ENCODE data around the gene CSNK1G2. TPM values are rescaled to one million over a fixed set of nuclear protein-coding genes. Genes with fewer than 3 reads are reported as not detected.

Gene CSNK1G2
- total RNA-seq, 1 experiment from 2014 or later = 100.0 TPM

- no peak overlapping the region for H3K4ac ChIP-seq (ENCODE audit: low read depth, low read length)
- H4K8ac ChIP-seq (replicated peaks; ENCODE audit: insufficient read length, low read depth, low read length) = no peak overlapping the region
- peaks cover 9% of the 10 kb centered on the region for H3K79me1 ChIP-seq (ENCODE audit: insufficient read depth, low read depth, low read length, poor library complexity, severe bottlenecking)
- H3K18ac ChIP-seq (ENCODE audit: insufficient read length, low read depth, low read length) = no peak overlapping the region
- Mint-ChIP-seq H3K27me3 (ENCODE audit: low read depth) (no peaks in the 10 kb centered on the region), H3K4me1 (peaks cover 17 to 26% of the 10 kb centered on the region in 2 experiments), H3K27ac (peak overlapping the region; percentile 85 to 98 (median 94); a peak in 6 of 7 replicates), H3K9me3 (no peaks in the 10 kb centered on the region), H3K4me3 (peak overlapping the region; percentile 91 to 96), H3K36me3 (ENCODE audit: insufficient read depth in 1 of 3, low read depth in 3 of 3) (peaks cover 0 to 2% (median 0%) of the 10 kb centered on the region in 3 experiments; a peak in 1 of 7 replicates)
- H4K91ac ChIP-seq (ENCODE audit: insufficient read length, low read depth, low read length) = no peak overlapping the region
- H3T11ph ChIP-seq (ENCODE audit: low read length) = no peak overlapping the region
- no peak overlapping the region for H2BK12ac ChIP-seq (ENCODE audit: insufficient read length, low read depth, low read length)
- H4K5ac ChIP-seq (ENCODE audit: insufficient read length, low read depth, low read length) = no peak overlapping the region
- H3K23me2 ChIP-seq (ENCODE audit: insufficient read length, low read depth, low read length, poor library complexity, severe bottlenecking) = peaks cover 9% of the 10 kb centered on the region
- H3K56ac ChIP-seq (ENCODE audit: insufficient read length, low read depth, low read length) = no peak overlapping the region
- H3K79me2 ChIP-seq (ENCODE audit: insufficient read depth, low read length) = peaks cover 33% of the 10 kb centered on the region; the same call in 1 of the 2 replicates
- peak overlapping the region; percentile 80 for H3K4me2 ChIP-seq (ENCODE audit: insufficient read depth, insufficient read length, low read length)
- no peak overlapping the region for H2BK15ac ChIP-seq (ENCODE audit: low read depth, low read length)
- H3K9ac ChIP-seq (ENCODE audit: extremely low read depth, insufficient read length, low read length) = peak overlapping the region; percentile 57
- DNase-seq = peak; percentile 90
- H2BK5ac ChIP-seq (ENCODE audit: insufficient read length, low read length) = no peak overlapping the region
- no peak overlapping the region for H2AFZ ChIP-seq (ENCODE audit: low read length)
- no peaks in the 10 kb centered on the region; the same call in 1 of the 2 replicates for H3K4me1 ChIP-seq (ENCODE audit: insufficient read depth, low read length)
- no peak overlapping the region for H2BK20ac ChIP-seq (ENCODE audit: low read depth, low read length, poor library complexity, severe bottlenecking)
- no peak overlapping the region for H2AK5ac ChIP-seq (ENCODE audit: insufficient read length, low read length)
- no peak overlapping the region for H2BK120ac ChIP-seq (ENCODE audit: low read depth, low read length, poor library complexity, severe bottlenecking)
- TF ChIP-seq CTCF (conservative IDR thresholded peaks at IDR 0.05) = no peak
- no peaks in the 10 kb centered on the region for H3K27me3 ChIP-seq (ENCODE audit: insufficient read depth, low read length)
- H3K9me3 ChIP-seq (ENCODE audit: control insufficient read depth, low read depth, low read length) = no peaks in the 10 kb centered on the region
- WGBS (ENCODE audit: extremely low coverage, insufficient read length, low lambda C conversion rate) = no CpG with 5 or more reads among the region's 40 CpGs
- H3K23ac ChIP-seq (ENCODE audit: insufficient read length, low read depth, low read length) = no peak overlapping the region
- H3K14ac ChIP-seq (ENCODE audit: insufficient read depth, low read length) = peak overlapping the region; percentile 51; the same call in 1 of the 2 replicates
- H3K27ac ChIP-seq (ENCODE audit: insufficient read length, low read depth, low read length) = no peak overlapping the region
- no peaks in the 10 kb centered on the region for H4K20me1 ChIP-seq (ENCODE audit: control insufficient read depth, insufficient read depth, insufficient read length)
Observed at GRCh38 chr19:1942078-1942933, 1.3 kb downstream of the CSNK1G2 start.
